Suprapubic skin (tissue), 4 donors: ENCODE results near the gene NEK5.

Source experiments
- EP300 ChIP-seq: sonication (generic); formaldehyde crosslinking; IDR thresholded peaks from one replicate; pipeline ENCODE4 v1.6.1; 2017; ENCODE audit warnings: antibody characterized with exemption
- POLR2A ChIP-seq, 2 donors: fragments of 450-650 bp; IDR thresholded peaks; one replicate each; pipeline ENCODE4 v1.6.1; 2017; ENCODE audit warnings: antibody characterized with exemption in 2 of 2, mild to moderate bottlenecking in 2 of 2, moderate library complexity in 2 of 2
- POLR2AphosphoS5 ChIP-seq, 3 donors: sonication (generic); formaldehyde crosslinking; IDR thresholded peaks; one replicate each; pipeline ENCODE4 v1.6.1; 2017; ENCODE audit warnings: antibody characterized with exemption in 3 of 3
- TF ChIP-seq, protein P1 (sequence below), 2 donors: fragments of 200-600 bp in 1 of 2; fragments of 450-650 bp in 1 of 2; sonication (generic) in 1 of 2; IDR thresholded peaks; one replicate each; pipeline ENCODE4 v1.5.1; 2016 to 2019; ENCODE audit warnings: antibody characterized with exemption in 2 of 2, mild to moderate bottlenecking in 1 of 2, moderate library complexity in 1 of 2

DNA sequence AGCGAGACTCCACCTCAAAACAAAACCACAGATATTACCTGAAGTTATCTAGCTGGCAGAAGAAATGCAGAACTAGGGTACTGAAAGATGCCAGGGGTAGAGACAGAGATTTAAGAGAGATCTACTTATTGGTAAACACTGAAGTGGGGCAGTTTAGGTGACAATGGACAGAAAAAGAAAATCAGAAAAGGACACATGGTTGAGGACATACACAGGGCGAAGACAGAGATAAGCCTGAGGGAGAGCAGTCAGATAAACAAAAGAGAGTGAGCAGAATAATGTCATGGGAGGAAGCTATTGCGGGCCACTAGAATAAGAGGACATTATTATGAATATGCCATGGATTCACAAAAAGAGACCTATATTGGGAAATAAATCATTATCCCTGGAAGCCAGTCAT lies 3.3 kb downstream of the NEK5 start:
- TF ChIP-seq, protein P1, sequence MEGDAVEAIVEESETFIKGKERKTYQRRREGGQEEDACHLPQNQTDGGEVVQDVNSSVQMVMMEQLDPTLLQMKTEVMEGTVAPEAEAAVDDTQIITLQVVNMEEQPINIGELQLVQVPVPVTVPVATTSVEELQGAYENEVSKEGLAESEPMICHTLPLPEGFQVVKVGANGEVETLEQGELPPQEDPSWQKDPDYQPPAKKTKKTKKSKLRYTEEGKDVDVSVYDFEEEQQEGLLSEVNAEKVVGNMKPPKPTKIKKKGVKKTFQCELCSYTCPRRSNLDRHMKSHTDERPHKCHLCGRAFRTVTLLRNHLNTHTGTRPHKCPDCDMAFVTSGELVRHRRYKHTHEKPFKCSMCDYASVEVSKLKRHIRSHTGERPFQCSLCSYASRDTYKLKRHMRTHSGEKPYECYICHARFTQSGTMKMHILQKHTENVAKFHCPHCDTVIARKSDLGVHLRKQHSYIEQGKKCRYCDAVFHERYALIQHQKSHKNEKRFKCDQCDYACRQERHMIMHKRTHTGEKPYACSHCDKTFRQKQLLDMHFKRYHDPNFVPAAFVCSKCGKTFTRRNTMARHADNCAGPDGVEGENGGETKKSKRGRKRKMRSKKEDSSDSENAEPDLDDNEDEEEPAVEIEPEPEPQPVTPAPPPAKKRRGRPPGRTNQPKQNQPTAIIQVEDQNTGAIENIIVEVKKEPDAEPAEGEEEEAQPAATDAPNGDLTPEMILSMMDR (IDR thresholded peaks at IDR 0.05): no peak
- TF ChIP-seq POLR2A (IDR thresholded peaks at IDR 0.05) (no peak), EP300 (no peak), POLR2AphosphoS5 (IDR thresholded peaks at IDR 0.05) (no peak)
